Measurements from ENCODE around the gene ATRIP. TPM values are rescaled to one million over a fixed set of nuclear protein-coding genes. Genes with fewer than 3 reads are reported as not detected.
"Not testable (repeated sequence)": the region's sequence is repeated elsewhere in the genome, so short reads cannot be mapped to it uniquely, and the experiment has no call there.

The ATRIP gene
- total RNA-seq: 18.3 and 20.0 TPM in 2 replicates

GRCh38 chr3:48446425-48447193 lies at the start of gene ATRIP:
Gene ATRIP (plus strand): TSS chr3:48446737. CDS start chr3:48446846, 109 bp downstream.
- Mint-ChIP-seq H3K27ac (peak within 1 kb of the TSS; percentile 91), H3K36me3 (ENCODE audit: low read depth) (peaks cover 39% of the 10 kb centered on the region), H3K9me3 (no peaks in the 10 kb centered on the region), H3K4me3 (peak within 1 kb of the TSS; percentile 93), H3K4me1 (peaks cover 25% of the 10 kb centered on the region), H3K27me3 (no peaks in the 10 kb centered on the region)
- DNase-seq: peak; percentile 98
- intact Hi-C loops (cut with micrococcal nuclease): loop anchor here (1.0 to 2.0 kb wide), 3 partner anchors 27 to 189 kb away; partner anchors contain the start of gene SLC26A6

- Mint-ChIP-seq H3K36me3 (ENCODE audit: low read depth) (no peaks in the 10 kb centered on the region), H3K27me3 (peaks cover 13% of the 10 kb centered on the region), H3K4me1 (peaks cover 2% of the 10 kb centered on the region), H3K4me3 (no peak overlapping the region), H3K27ac (no peak overlapping the region), H3K9me3 (no peaks in the 10 kb centered on the region)
- intact Hi-C loops (cut with micrococcal nuclease): no loop called here
- no peak for DNase-seq
These were observed 48.5 kb upstream of the ATRIP start for GRCh38 chr3:48397767-48398681.

- intact Hi-C loops (cut with micrococcal nuclease): no loop called here
These were observed 47.7 kb upstream of the ATRIP start for GRCh38 chr3:48398701-48399386.

DNA sequence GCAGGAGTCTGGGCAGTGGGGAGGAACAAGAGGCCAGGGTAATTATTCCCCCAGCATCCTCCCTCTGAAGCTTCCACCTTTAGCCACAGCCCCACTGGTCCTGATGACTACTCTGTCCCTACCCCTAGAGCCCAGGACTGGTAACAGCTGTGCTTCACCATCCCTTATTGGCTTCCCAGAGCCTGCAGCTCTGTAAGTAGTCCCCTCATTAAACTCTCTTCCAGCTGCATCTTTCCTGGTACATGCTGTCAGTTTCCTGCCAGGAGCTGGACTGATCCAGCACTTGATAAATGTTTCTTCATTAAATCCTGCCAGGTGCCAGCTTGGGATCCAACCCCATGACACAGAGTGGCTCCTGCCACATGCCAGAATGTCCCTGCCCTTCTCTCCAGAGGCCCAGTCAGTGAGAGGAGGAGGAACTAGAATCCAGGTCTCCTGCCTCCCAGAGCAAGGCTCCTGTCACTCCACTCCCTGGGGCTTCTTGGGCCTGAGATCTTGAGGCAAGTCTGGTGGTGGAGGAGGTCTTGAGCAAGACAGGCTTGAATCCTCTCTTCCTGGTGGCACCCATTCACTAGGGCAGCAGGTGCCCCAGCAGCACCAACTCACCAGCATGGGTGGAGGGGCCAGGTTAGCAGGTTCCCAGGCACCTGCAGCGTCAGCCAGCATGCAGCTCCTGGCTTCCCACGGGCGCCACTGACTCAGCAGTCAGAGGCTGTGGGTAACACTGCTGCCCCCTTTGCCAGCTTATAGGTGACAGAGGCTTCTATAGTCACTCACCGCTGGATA lies 47.0 kb upstream of the ATRIP start:
- Mint-ChIP-seq H3K27me3 (peaks cover 10% of the 10 kb centered on the region), H3K9me3 (no peaks in the 10 kb centered on the region), H3K27ac (no peak overlapping the region), H3K4me3 (no peak overlapping the region), H3K4me1 (peaks cover 2% of the 10 kb centered on the region), H3K36me3 (ENCODE audit: low read depth) (no peaks in the 10 kb centered on the region)
- no peak for DNase-seq
- intact Hi-C loops (cut with micrococcal nuclease): loop anchor here (10.0 kb wide), 1 partner anchor 125 kb away; no protein-coding TSS in a partner anchor

More at GRCh38 chr3:48398701-48399386, 47.7 kb upstream of the ATRIP start:
- Mint-ChIP-seq H3K4me3 (no peak overlapping the region), H3K4me1 (peaks cover 2% of the 10 kb centered on the region), H3K36me3 (ENCODE audit: low read depth) (no peaks in the 10 kb centered on the region), H3K27ac (no peak overlapping the region), H3K27me3 (peaks cover 10% of the 10 kb centered on the region), H3K9me3 (no peaks in the 10 kb centered on the region)
- no peak for DNase-seq

DNA sequence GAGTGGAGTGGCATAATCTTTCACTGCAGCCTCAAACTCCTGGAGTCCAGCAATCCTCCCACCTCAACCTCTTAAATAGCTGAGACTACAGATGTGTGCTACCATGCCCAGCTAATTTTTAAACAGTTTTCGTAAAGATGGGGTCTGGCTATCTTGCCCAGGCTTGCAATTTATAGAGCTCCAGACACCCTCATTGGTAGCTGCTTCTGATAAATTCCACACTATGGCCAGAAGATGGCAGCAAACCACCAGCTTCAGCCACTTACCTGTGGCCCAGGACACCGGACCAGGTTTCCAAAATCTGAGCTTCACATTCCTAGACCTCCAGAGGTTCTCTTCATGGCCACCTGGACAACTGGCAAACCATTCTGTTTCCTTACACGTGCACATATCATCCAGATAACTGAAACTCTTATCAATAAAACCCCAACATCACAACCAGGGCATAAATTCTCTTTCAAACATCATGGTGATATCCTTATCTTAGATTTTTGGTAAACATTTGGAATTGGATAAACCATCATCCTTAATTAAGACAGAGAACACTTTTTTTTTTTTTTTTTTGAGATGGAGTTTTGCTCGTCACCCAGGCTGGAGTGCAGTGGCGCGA lies 45.6 kb upstream of the ATRIP start:
- Mint-ChIP-seq H3K27ac (peak overlapping the region; percentile 51), H3K4me3 (no peak overlapping the region), H3K36me3 (ENCODE audit: low read depth) (no peaks in the 10 kb centered on the region), H3K9me3 (no peaks in the 10 kb centered on the region), H3K4me1 (peaks cover 2% of the 10 kb centered on the region), H3K27me3 (peaks cover 4% of the 10 kb centered on the region)
- intact Hi-C loops (cut with micrococcal nuclease): loop anchor here (1.0 to 10.0 kb wide), 4 partner anchors 35 to 234 kb away; partner anchors contain the start of gene SLC26A6
- DNase-seq: peak; percentile 89

DNA sequence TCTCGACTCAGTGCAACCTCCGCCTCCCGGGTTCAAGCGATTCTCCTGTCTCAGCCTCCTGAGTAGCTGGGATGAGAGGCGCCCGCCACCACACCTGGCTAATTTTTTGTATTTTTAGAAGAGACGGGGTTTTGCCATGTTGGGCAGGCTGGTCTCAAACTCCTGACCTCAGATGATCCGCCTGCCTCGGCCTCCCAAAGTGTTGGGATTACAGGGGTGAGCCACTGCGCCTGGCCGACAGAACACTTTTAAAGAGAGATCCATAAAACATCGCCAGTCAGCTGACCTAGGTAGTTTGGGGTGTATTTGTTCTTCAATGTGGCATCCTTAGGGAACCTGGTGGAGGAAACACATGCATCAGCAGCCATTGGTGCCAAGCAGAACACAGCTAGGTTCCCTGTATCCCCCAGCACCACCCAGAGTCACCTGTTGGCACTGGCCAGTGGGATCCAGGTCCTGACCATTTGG lies 45.1 kb upstream of the ATRIP start:
- not testable (repeated sequence) for H3K4me3 Mint-ChIP-seq; H3K27me3 Mint-ChIP-seq; H3K27ac Mint-ChIP-seq; H3K36me3 Mint-ChIP-seq (ENCODE audit: low read depth); H3K9me3 Mint-ChIP-seq; DNase-seq; H3K4me1 Mint-ChIP-seq
- intact Hi-C loops (cut with micrococcal nuclease): loop anchor here (1.0 to 10.0 kb wide), 4 partner anchors 35 to 234 kb away; partner anchors contain the start of gene SLC26A6

DNA sequence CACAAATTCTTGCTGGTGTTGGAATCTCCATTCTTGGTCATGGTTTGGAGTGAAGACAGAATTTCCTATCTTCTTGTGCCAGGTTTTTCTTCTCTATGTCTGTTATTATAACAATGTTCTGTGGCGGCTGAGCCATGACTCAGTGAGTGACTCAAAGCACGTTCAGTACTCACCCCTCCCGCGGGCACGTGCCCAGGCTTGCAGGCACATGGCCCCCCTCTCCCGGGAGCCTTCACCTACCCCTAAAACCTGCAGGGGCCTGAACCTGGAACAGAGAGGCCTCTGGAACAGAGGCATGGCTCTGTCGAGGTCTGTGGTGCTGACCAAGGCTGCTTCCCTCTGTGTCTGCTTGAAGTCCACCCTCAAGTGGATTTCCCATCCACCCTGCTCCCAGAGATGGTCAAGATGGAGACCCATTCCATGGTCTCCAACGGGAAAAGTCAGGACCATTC lies 44.2 kb upstream of the ATRIP start:
- Mint-ChIP-seq H3K9me3 (no peaks in the 10 kb centered on the region), H3K4me1 (peaks cover 2% of the 10 kb centered on the region), H3K27ac (no peak overlapping the region), H3K4me3 (no peak overlapping the region), H3K36me3 (ENCODE audit: low read depth) (no peaks in the 10 kb centered on the region), H3K27me3 (peaks cover 4% of the 10 kb centered on the region)
- no peak for DNase-seq
- intact Hi-C loops (cut with micrococcal nuclease): loop anchor here (10.0 kb wide), 1 partner anchor 128 kb away; no protein-coding TSS in a partner anchor

DNA sequence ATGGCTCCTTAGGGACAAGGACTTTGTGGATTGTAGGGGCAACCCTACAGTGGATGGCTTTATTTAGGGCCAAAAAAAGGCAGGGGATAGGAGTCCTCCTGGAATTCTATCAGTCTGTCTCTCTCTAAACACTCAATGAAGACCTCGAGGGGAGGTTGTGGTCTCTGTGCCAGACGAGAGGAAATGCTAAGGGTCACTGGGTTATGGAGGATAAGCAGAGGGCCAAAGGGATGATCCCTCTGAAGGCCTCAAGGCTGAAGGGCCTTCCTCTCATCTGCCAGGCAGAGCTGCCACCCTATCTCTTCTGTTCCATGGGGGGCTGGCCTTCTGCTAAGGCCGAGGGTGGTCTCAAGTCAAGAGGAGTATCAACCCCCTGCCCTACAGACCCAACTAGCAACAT lies 43.6 kb upstream of the ATRIP start:
- no peaks in the 10 kb centered on the region for H3K36me3 Mint-ChIP-seq (ENCODE audit: low read depth)
- H3K4me1 Mint-ChIP-seq: peaks cover 2% of the 10 kb centered on the region
- intact Hi-C loops (cut with micrococcal nuclease): loop anchor here (10.0 kb wide), 1 partner anchor 128 kb away; no protein-coding TSS in a partner anchor
- DNase-seq: no peak
- peaks cover 4% of the 10 kb centered on the region for H3K27me3 Mint-ChIP-seq
- H3K9me3 Mint-ChIP-seq: no peaks in the 10 kb centered on the region
- no peak overlapping the region for H3K4me3 Mint-ChIP-seq
- H3K27ac Mint-ChIP-seq: no peak overlapping the region

- Mint-ChIP-seq H3K27ac (no peak overlapping the region), H3K27me3 (peaks cover 4% of the 10 kb centered on the region), H3K4me1 (peaks cover 2% of the 10 kb centered on the region), H3K4me3 (no peak overlapping the region), H3K36me3 (ENCODE audit: low read depth) (no peaks in the 10 kb centered on the region), H3K9me3 (no peaks in the 10 kb centered on the region)
- no peak for DNase-seq
- intact Hi-C loops (cut with micrococcal nuclease): loop anchor here (10.0 kb wide), 1 partner anchor 129 kb away; no protein-coding TSS in a partner anchor
These were observed 42.8 kb upstream of the ATRIP start for GRCh38 chr3:48403533-48404439.

GRCh38 chr3:48404440-48405342 lies 41.8 kb upstream of the ATRIP start:
- peaks cover 2% of the 10 kb centered on the region for H3K4me1 Mint-ChIP-seq
- H3K27ac Mint-ChIP-seq: no peak overlapping the region
- no peaks in the 10 kb centered on the region for H3K9me3 Mint-ChIP-seq
- intact Hi-C loops (cut with micrococcal nuclease): loop anchor here (10.0 kb wide), 1 partner anchor 130 kb away; no protein-coding TSS in a partner anchor
- no peak overlapping the region for H3K4me3 Mint-ChIP-seq
- no peaks in the 10 kb centered on the region for H3K36me3 Mint-ChIP-seq (ENCODE audit: low read depth)
- peaks cover 2% of the 10 kb centered on the region for H3K27me3 Mint-ChIP-seq
- no peak for DNase-seq

Measured in activated CD4-positive, alpha-beta T cell treated with anti-CD3 and anti-CD28 coated beads, Interleukin-2, amount 10 ng/mL, durations not matched to agents 24 days and 14 days (primary cell).